ENCODE measurements around the gene CX3CL1.
A peak's percentile ranks its signal among the peaks of the same experiment; 100 is the strongest.
"Not testable (repeated sequence)": the region's sequence is repeated elsewhere in the genome, so short reads cannot be mapped to it uniquely, and the experiment has no call there.

CX3CL1 gene

DNA sequence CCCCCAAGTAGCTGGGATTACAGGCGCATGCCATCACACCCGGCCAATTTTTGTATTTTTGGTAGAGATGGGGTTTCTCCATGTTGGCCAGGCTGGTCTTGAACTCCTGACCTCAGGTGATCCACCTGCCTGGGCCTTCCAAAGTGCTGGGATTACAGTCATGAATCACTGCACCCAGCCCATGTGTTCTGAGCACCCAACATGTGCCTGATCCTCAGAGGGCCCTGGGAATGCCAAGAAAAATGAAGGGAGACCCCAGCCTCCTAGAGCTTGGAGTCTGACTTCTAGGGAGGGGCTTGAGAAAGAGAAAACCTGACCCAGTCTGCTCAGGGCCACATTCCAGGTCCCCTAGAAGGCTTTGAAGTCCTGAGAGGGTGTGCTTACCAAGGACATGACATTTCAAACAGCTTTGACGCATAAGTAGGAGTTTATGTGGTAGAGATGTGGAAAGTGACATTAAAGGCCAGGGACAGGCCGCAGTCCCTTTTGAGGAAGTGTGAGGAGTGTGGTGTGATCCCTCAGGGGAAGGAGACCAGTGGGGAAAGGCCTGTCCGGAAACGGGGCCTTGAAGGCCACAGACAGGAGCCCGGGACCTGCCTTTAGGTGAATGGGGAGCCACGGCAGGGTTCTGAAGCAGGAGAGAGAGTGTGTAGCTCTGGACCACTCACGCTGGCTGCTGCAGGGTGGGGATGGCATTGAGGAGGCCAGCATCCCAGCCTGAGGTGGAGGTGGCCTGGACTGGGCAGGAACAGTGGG is 14.8 kb upstream of the CX3CL1 start:
- DNase-seq: peak; percentile 89

DNA sequence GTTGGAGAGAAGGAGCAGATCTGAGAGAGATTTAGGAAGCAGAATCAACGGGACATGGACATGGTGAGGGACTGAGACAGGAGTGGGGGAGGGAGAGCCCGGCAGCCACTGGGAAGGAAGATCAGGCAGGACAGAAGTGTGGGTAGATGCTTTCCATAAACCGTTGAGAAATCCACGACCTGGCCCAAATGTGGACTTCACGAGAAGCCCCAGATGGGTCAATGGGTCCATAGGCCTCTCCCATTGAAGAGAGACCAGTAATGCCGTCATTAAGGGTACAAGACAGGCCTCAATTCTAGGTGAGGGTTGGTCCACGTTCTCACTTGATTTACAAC is 14.2 kb upstream of the CX3CL1 start:
- DNase-seq: peak; percentile 39

DNA sequence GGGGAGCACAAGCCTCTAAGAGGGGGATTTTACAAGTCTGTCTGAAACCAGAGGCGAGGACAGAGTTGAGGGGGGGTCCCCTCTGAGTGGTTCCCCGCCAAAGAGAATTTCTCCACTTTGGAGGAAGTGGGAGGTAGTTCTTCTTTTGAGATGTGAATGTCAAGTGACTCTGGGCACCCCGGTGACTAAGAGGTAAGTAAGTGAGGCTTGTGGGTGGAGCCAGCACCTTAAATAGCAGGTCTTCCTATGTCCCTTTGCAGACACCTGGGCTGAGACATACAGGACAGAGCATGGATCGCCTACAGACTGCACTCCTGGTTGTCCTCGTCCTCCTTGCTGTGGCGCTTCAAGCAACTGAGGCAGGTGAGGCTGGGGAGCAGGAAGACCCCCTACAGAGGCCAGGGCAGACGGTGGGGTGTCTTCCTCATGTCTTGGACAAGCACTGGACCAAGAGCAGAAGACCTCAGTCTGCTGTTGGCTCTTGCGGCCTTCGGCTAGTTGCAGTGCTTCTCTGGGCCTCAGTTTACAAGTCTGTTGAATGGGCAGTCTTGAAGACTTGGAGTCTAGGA is 13.7 kb upstream of the CX3CL1 start, which contains the start of gene CCL22:
TSS of gene CCL22 (plus strand) at position 257 of the 569 bp plus-strand sequence. CDS start at position 291, 34 bp downstream.
- peak; percentile 78 for DNase-seq

DNA sequence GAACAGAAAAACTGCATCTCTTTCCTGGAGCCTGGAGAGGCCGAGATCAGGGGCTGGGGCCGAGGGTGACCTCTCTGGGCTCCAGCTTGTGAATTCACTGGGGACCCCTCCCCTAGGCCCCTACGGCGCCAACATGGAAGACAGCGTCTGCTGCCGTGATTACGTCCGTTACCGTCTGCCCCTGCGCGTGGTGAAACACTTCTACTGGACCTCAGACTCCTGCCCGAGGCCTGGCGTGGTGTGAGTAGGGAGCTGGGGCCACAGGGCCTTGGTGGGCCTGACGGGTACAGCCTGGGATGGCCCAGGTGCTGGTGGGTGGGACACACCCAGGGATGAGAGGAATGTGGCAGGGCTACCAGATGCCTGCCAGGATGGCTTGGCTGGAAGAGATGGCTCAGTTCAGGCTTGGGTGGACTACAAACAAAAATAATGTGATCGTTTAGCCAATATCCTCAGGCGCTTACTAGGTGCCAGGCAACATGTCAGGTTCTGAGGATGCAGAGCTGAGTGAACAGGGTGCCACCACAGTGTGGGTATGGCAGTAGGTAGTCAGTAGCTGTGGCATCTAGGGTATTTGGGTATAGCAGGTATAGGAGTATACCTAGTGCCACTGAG is 11.9 kb upstream of the CX3CL1 start:
- DNase-seq: no peak

DNA sequence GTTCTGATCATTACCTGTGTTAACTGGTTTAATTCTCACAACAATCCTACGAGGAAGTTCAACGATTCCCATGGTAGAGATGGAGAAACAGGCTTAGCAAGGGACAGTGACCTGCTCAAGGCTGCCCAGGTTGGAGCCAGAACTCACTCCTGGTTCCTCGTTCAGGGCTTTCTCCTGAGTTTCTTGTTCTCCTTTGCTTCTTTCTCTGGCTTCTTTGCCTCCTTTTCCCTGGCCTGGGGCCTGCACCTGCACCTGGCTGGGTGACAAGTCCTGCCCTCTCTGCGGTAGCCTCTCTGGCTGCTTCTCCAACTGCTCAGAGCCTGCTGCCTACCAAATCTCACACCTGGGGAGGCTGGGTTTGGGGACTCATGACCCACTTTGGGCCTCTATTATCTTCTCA is 10.9 kb upstream of the CX3CL1 start:
- no peak for DNase-seq

DNA sequence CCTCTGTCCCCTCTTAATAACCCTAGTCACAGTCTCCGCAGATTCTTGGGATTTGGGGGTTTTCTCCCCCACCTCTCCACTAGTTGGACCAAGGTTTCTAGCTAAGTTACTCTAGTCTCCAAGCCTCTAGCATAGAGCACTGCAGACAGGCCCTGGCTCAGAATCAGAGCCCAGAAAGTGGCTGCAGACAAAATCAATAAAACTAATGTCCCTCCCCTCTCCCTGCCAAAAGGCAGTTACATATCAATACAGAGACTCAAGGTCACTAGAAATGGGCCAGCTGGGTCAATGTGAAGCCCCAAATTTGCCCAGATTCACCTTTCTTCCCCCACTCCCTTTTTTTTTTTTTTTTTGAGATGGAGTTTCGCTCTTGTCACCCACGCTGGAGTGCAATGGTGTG is 8.1 kb upstream of the CX3CL1 start:
- no peak for DNase-seq

DNA sequence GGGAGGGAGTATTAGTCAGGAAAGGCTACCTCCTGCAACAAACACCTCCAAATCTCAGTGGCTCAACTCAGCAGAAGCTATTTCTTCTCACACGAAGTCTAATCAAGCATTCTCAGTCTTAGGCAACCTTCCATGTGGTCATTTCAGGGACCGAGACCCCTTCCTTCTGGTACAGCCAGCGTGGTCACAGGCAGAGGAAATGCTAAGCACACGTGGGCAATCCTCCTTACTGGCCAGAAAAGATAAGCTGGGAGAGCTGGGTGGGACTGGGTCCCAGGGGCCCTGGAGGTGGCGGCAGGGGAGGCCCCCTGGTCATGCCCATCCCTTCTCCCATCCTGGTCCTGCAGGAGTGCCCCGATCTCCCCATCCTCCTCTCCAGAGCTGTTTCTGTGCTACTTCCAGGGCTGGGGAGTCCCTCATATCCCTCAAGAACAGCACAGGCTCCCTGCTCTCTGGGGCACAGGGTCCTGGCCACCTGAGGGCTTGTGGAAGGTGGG is 5.7 kb upstream of the CX3CL1 start:
- no peak for DNase-seq

DNA sequence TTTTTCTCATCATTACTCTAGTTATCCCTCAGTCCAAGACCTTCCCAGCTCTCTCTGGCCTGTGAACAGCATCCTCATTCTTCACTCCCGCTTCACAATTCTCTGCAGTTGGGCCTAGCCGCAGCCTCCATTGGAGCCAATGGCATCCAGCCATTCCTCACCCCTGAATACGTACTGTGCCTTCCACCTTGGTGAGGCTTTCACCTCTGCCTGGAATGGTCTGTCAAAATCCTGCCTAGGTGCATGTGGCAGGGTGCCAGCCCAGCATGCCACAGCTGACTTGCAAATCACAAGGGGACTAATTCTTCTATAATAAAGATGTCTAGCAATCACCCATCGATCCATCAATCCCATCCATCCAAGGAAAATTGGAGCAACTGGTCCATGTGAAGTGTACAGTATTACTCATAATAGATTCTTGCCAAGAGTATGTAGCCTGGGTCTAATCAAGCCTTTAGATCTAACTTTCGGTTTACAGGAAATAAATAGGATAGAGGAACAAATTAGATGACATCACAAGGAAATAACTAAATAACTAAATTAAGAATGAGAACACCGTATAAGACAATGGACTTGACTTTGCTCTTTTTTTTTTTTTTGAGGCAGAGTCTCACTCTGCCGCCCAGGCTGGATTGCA is 5.1 kb upstream of the CX3CL1 start:
- no peak for DNase-seq

DNA sequence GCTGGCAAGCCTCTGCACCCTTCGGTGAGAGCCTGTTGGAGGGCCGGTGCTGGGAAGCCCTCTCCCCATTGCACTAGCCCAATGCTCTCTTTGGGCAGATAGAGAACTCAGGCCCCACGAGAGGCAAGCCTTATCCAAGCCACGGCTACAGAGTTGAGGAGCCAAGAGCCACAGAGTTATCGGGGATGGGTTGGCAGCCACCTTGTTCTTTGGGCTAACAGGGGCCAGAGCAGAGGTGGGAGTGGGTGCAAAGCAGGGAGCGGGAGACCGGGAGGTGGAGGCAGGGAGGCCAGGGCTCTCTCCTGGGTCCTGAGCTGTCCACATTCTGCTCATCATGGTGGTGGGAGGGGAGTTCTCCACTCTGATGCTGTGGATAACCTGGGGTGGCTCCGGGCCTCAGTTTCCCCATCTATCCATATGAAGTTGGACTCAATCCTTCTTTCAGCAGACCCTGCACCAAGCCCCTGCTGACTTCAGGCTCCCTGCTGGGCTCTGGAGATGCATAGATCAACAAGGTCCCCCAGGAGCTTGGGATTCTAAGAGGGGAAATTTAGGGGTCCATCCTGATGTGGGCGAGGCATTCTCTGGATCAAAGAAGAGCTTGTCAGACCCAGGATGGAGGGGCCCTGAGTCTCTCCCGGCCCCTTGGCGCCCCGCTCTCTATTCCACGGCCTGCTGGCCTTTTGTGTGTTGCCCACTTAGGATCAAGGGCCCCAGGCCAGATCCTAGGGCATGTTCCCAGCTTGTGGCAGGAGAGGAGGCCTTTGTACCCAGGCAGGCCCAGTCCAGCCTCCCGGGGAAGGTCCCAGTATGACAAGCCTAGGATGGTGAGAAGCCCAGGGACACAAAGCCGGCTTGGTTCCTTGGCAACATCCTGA is 557 bp upstream of the CX3CL1 start:
- no peak for DNase-seq

DNA sequence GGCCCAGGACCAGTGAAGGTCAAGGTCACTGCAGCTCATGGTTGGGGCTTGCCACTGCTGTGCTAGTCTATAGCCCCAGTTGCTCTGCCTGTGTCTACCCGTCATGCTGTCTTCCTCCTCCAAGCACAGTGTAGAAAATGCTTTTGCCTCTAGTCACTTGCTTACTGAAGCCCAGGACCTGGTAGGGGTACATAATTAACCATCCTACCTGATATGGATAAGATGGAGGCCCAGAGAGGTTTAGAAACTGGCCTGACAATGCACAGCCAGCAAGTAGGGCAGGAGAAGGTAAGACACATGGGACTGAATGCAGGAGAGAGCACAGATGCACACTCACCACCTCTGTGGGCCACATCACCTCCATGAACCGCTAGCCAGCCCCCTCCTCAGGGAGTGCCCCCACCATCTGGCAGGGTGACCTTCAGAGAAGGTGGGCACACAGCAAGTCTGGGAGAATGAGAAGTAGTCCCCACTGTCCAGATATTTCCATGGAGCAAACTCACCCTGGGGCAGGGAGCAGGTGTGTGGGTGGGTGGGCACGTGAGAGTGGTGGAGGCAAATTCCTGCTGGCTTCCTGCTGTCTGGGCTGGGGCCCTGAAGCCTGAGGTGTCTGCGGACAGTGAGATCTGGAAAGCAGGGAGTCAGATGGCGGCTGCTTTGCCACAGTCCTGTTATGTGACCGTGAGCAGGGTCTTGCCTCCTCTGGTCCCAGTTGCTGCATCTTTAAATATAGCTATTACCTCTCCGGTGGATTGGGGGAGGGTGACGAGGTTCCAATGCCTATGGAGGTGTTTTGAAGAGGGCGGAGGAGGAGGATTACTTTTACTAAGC is 1.0 kb downstream of the CX3CL1 start:
- no peak for DNase-seq

DNA sequence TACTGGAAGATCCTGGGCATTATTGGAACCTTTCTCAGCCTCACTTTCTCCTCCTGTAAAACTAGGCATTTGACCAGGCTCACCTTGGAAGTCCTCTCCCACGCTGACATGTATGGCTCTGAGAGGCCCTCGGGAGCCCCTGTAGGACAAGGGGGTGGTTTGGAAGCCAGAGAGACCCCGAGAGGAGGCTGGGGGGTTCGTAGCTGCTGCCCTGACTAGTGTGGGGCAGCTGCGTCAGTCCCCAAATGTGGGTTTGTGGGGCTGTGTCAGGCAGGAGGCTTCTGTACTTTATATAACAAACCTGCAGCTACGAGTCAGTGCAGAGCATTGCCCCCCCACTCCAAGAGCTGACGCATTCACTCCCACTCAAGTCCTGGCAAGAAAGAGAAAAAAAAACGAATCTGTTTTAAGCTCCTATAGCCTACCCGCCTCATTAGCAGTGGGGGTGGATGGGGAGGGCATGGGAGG is 1.8 kb downstream of the CX3CL1 start:
- DNase-seq: no peak

DNA sequence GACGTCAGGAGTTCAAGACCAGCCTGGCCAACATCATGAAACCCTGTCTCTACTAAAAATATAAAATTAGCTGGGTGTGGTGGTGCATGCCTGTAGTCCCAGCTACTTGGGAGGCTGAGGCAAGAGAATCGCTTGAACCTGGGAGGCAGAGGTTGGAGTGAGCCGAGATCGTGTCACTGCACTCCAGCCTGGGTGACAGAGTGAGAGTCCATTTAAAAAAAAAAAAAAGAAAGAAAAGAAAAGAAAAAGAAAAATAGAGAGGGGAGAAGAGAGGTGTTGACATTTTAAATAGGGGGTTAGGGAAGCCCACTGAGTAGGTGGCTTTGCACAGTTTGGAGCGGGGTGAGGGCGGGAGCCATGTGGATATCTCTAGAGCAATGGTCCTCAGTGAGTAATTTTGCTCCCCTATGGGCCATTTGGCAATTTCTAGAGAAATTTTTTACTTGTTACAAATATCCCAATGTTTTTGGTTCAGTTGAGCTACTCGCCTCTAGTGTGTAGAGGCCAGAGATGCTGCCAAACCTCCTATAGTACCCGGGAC is 2.7 kb downstream of the CX3CL1 start:
- not testable (repeated sequence) for DNase-seq

DNA sequence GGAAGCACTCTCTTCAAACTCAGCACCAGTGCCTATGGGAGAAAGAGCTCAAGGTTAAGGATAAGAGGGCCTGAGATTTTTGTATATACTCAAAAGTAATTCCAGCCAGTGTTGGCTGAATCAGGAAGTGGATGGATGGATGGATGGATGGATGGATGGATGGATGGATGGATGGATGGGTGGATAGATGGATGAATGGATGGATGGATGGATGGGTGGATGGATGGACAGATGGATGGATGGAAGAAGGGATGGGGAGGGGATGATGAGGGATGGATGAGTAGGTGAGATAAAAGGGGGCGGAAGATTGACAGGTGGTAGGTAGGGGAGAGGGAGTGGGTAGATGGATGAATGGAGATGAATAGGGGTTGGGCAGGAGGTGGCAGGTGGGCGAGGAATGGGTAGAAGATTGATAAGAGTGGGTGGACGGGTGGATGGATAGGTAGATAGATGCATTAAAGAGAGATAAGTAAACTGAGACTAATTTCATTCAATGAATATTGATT is 4.1 kb downstream of the CX3CL1 start:
- no peak for DNase-seq

DNA sequence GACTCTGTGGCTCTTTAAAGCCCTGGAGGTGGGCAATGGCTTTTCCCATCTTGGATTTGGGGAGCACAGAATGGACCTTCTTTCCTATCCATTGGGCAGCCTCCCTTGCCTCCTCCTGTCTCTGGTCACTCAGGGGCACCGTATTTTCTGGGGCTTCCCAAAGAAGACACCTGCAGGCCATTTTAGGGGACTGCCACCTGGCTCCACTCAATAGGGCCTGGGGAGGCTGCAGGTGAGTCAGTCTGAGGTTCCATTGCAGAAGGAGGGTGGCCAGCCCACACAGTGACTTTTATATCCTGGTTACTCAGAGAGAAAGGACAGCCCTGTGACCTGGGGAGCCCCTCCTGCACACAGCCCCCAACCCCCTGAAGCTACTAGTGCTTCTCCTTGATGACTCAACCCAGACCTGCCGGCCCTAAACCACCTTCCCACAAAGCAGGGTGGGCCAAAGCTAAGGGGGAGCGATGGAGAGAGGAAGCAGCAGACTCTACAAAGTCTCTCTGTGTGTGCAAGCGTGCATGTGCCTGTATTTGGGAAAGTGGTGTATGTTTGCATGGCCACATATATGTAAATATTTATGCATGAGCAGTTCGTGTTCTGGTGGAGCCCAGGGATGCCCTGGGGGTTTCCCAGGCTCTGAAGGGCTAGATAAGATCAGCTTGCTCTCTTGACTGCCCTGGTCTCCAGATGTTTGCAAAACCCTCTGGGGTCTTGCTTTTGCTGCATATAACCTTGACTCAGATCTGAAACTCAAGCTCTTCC is 5.0 kb downstream of the CX3CL1 start:
- peak; percentile 65 for DNase-seq

DNA sequence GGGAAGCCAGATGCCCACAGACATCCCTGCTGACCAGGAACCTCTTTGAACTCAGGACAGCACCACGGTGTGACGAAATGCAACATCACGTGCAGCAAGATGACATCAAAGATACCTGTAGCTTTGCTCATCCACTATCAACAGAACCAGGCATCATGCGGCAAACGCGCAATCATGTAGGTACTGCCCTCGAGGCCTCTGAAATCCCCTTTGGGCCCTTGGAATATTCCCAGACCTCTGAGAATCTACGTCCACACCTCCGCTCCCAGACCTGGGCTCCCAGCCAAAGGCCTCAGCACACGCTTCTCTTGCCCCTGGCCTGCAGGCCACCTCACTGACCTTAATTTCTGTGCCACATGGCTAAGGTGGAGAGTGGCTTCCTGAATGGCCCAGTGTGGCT is 7.3 kb downstream of the CX3CL1 start:
- no peak for DNase-seq

DNA sequence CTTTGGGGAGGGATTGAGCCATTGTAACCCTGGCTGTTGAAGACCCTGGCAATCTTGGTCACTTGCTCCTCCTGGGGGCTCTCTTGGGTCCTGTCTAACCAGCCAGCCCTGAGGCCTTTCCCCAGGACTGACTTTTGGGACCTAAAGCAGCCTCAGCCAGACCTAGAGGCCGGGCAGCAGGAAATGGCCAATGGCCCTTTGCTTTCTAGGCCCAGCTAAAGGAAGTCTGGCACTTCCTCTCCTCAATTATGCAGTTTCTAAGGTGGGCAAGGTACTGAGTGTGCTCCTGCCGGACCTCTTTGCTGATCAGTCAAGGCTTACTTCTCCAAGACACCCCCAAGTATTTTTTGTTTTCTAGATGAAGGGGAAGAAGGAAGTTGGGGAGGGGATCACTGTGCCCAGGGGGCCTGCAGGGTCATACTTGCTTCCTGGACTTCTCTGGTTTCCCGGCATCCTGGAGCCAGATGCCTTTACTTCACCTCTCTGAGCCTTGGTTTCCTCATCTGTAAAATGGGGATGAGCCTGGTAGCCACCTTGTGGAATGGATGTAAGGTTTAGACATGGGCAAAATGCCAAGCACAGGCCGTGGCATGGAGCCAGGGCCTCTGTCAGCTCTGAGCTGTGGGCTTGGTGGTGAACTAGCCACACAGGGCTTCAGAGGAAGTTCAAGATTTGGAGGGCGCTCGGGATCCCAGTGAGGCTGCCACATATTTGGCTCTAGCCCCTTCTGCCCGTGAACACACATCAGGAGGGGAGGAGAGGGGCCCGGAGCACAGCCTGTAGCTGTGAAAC is 8.6 kb downstream of the CX3CL1 start:
- DNase-seq: no peak

DNA sequence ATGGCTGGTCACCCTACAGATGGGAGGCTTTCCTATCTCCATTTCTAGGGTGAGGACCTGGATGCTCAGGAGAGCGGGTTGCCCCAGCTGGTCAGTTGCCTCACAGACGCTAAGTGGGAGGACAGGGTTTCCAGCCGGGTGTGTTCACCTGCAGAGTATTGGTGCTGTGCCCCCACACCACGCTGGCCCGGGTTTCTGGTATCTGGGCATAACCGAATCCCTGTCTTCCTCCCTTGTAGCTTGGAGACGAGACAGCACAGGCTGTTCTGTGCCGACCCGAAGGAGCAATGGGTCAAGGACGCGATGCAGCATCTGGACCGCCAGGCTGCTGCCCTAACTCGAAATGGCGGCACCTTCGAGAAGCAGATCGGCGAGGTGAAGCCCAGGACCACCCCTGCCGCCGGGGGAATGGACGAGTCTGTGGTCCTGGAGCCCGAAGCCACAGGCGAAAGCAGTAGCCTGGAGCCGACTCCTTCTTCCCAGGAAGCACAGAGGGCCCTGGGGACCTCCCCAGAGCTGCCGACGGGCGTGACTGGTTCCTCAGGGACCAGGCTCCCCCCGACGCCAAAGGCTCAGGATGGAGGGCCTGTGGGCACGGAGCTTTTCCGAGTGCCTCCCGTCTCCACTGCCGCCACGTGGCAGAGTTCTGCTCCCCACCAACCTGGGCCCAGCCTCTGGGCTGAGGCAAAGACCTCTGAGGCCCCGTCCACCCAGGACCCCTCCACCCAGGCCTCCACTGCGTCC is 9.7 kb downstream of the CX3CL1 start:
- DNase-seq: no peak

DNA sequence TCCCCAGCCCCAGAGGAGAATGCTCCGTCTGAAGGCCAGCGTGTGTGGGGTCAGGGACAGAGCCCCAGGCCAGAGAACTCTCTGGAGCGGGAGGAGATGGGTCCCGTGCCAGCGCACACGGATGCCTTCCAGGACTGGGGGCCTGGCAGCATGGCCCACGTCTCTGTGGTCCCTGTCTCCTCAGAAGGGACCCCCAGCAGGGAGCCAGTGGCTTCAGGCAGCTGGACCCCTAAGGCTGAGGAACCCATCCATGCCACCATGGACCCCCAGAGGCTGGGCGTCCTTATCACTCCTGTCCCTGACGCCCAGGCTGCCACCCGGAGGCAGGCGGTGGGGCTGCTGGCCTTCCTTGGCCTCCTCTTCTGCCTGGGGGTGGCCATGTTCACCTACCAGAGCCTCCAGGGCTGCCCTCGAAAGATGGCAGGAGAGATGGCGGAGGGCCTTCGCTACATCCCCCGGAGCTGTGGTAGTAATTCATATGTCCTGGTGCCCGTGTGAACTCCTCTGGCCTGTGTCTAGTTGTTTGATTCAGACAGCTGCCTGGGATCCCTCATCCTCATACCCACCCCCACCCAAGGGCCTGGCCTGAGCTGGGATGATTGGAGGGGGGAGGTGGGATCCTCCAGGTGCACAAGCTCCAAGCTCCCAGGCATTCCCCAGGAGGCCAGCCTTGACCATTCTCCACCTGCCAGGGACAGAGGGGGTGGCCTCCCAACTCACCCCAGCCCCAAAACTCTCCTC is 10.4 kb downstream of the CX3CL1 start:
- DNase-seq: no peak

All from inflammatory macrophage treated with lipopolysaccharide for 4 hours (primary cell).